Measurements from ENCODE around the gene SLC26A5. TPM values are rescaled to one million over a fixed set of nuclear protein-coding genes. Genes with fewer than 3 reads are reported as not detected.
"Not testable (repeated sequence)": the region's sequence is repeated elsewhere in the genome, so short reads cannot be mapped to it uniquely, and the experiment has no call there.

SLC26A5 gene
- total and polyA plus RNA-seq, 5 experiments from 2014 or later = not detected

GRCh38 chr7:103437623-103438022 lies 8.4 kb downstream of the SLC26A5 start:
- peaks cover 0 to 9% (median 5%) of the 10 kb centered on the region in 3 donors for H3K36me3 Mint-ChIP-seq
- no peak overlapping the region for H3K27ac Mint-ChIP-seq
- peaks cover 18 to 59% (median 26%) of the 10 kb centered on the region in 5 donors for H3K27me3 Mint-ChIP-seq
- no peak overlapping the region for H3K4me3 Mint-ChIP-seq
- peaks cover 0 to 12% (median 2%) of the 10 kb centered on the region in 9 donors for H3K9me3 Mint-ChIP-seq
- no peak for ATAC-seq
- no peaks in the 10 kb centered on the region for H3K4me1 Mint-ChIP-seq
- DNase-seq = no peak
- POLR2A ChIA-PET = no interaction called here

- no peak overlapping the region for H3K27ac Mint-ChIP-seq
- H3K36me3 Mint-ChIP-seq = peaks cover 0 to 7% (median 5%) of the 10 kb centered on the region in 3 donors
- ATAC-seq (no peak), DNase-seq (no peak)
- H3K4me1 Mint-ChIP-seq = no peaks in the 10 kb centered on the region
- H3K9me3 Mint-ChIP-seq = peaks cover 0 to 12% (median 2%) of the 10 kb centered on the region in 9 donors
- no peak overlapping the region for H3K4me3 Mint-ChIP-seq
- POLR2A ChIA-PET = no interaction called here
- H3K27me3 Mint-ChIP-seq = peaks cover 3 to 24% (median 15%) of the 10 kb centered on the region in 5 donors
Observed at GRCh38 chr7:103432712-103433111, 13.3 kb downstream of the SLC26A5 start.

- POLR2A ChIA-PET = no interaction called here
- Mint-ChIP-seq H3K36me3 (peaks cover 0 to 4% (median 0%) of the 10 kb centered on the region in 3 donors), H3K27ac (no peak overlapping the region), H3K4me1 (no peaks in the 10 kb centered on the region), H3K27me3 (peaks cover 0 to 15% (median 2%) of the 10 kb centered on the region in 5 donors), H3K4me3 (no peak overlapping the region), H3K9me3 (peaks cover 0 to 1% (median 0%) of the 10 kb centered on the region in 9 donors)
- no peak for DNase-seq
- no peak for ATAC-seq
Observed at GRCh38 chr7:103425177-103425576, 20.8 kb downstream of the SLC26A5 start.

GRCh38 chr7:103423467-103424179 lies 22.4 kb downstream of the SLC26A5 start:
- POLR2A ChIA-PET = no interaction called here
- Mint-ChIP-seq H3K36me3 (peaks cover 0 to 4% (median 0%) of the 10 kb centered on the region in 3 donors), H3K4me1 (no peaks in the 10 kb centered on the region), H3K27me3 (peaks cover 5 to 19% (median 8%) of the 10 kb centered on the region in 5 donors), H3K27ac (no peak overlapping the region), H3K9me3 (peaks cover 0 to 1% (median 0%) of the 10 kb centered on the region in 9 donors), H3K4me3 (no peak overlapping the region)
- DNase-seq (no peak), ATAC-seq (no peak)

GRCh38 chr7:103420857-103421384 lies 25.1 kb downstream of the SLC26A5 start:
- Mint-ChIP-seq H3K4me1 (no peaks in the 10 kb centered on the region), H3K36me3 (peaks cover 0 to 2% (median 0%) of the 10 kb centered on the region in 3 donors), H3K27ac (no peak overlapping the region), H3K4me3 (no peak overlapping the region), H3K9me3 (no peaks in the 10 kb centered on the region), H3K27me3 (peaks cover 13 to 26% (median 24%) of the 10 kb centered on the region in 5 donors)
- ATAC-seq = no peak
- POLR2A ChIA-PET = no interaction called here
- DNase-seq = no peak

- H3K27me3 Mint-ChIP-seq = peaks cover 13 to 30% (median 24%) of the 10 kb centered on the region in 5 donors
- no peaks in the 10 kb centered on the region for H3K9me3 Mint-ChIP-seq
- H3K27ac Mint-ChIP-seq = no peak overlapping the region
- no peaks in the 10 kb centered on the region for H3K4me1 Mint-ChIP-seq
- POLR2A ChIA-PET = no interaction called here
- ATAC-seq (no peak), DNase-seq (no peak)
- peaks cover 0 to 2% (median 0%) of the 10 kb centered on the region in 3 donors for H3K36me3 Mint-ChIP-seq
- no peak overlapping the region for H3K4me3 Mint-ChIP-seq
Observed at GRCh38 chr7:103418241-103418640, 27.8 kb downstream of the SLC26A5 start.

- peaks cover 0 to 3% (median 0%) of the 10 kb centered on the region in 3 donors for H3K36me3 Mint-ChIP-seq
- DNase-seq = no peak
- peaks cover 8 to 18% (median 15%) of the 10 kb centered on the region in 5 donors for H3K27me3 Mint-ChIP-seq
- no peaks in the 10 kb centered on the region for H3K4me1 Mint-ChIP-seq
- no peaks in the 10 kb centered on the region for H3K9me3 Mint-ChIP-seq
- H3K27ac Mint-ChIP-seq = no peak overlapping the region
- ATAC-seq = no peak
- no peak overlapping the region for H3K4me3 Mint-ChIP-seq
- POLR2A ChIA-PET = no interaction called here
Observed at GRCh38 chr7:103413407-103413806, 32.6 kb downstream of the SLC26A5 start.

- ATAC-seq (no peak), DNase-seq (no peak)
- Mint-ChIP-seq H3K27me3 (peaks cover 2 to 15% (median 7%) of the 10 kb centered on the region in 5 donors), H3K9me3 (no peaks in the 10 kb centered on the region), H3K27ac (no peak overlapping the region), H3K4me3 (no peak overlapping the region), H3K36me3 (peaks cover 0 to 3% (median 0%) of the 10 kb centered on the region in 3 donors), H3K4me1 (no peaks in the 10 kb centered on the region)
- POLR2A ChIA-PET = no interaction called here
Observed at GRCh38 chr7:103412151-103412550, 33.9 kb downstream of the SLC26A5 start.

- POLR2A ChIA-PET, ATAC-seq, H3K36me3 Mint-ChIP-seq, H3K9me3 Mint-ChIP-seq, H3K4me1 Mint-ChIP-seq, DNase-seq, H3K4me3 Mint-ChIP-seq, H3K27ac Mint-ChIP-seq: not testable (repeated sequence)
- H3K27me3 Mint-ChIP-seq = peaks cover 0 to 13% (median 8%) of the 10 kb centered on the region in 5 donors
Observed at GRCh38 chr7:103405789-103406613, 40.0 kb downstream of the SLC26A5 start.

- DNase-seq, POLR2A ChIA-PET, H3K4me3 Mint-ChIP-seq, H3K9me3 Mint-ChIP-seq, H3K4me1 Mint-ChIP-seq, H3K36me3 Mint-ChIP-seq, ATAC-seq, H3K27ac Mint-ChIP-seq: not testable (repeated sequence)
- peaks cover 2 to 11% (median 9%) of the 10 kb centered on the region in 5 donors for H3K27me3 Mint-ChIP-seq
Observed at GRCh38 chr7:103399687-103400086, 46.3 kb downstream of the SLC26A5 start.

GRCh38 chr7:103398483-103399127 lies 47.4 kb downstream of the SLC26A5 start:
- Mint-ChIP-seq H3K4me1 (no peaks in the 10 kb centered on the region), H3K27ac (no peak overlapping the region), H3K9me3 (peaks cover 0 to 9% (median 2%) of the 10 kb centered on the region in 9 donors), H3K36me3 (peaks cover 0 to 2% (median 0%) of the 10 kb centered on the region in 3 donors), H3K4me3 (no peak overlapping the region), H3K27me3 (peaks cover 2 to 11% (median 4%) of the 10 kb centered on the region in 5 donors)
- POLR2A ChIA-PET = no interaction called here
- ATAC-seq = no peak
- DNase-seq = no peak

GRCh38 chr7:103396471-103396870 lies 49.5 kb downstream of the SLC26A5 start:
- DNase-seq (no peak), ATAC-seq (no peak)
- Mint-ChIP-seq H3K4me1 (no peaks in the 10 kb centered on the region), H3K27me3 (peaks cover 2 to 11% (median 4%) of the 10 kb centered on the region in 5 donors), H3K36me3 (peaks cover 0 to 4% (median 0%) of the 10 kb centered on the region in 3 donors), H3K9me3 (peaks cover 0 to 9% (median 2%) of the 10 kb centered on the region in 9 donors), H3K4me3 (no peak overlapping the region), H3K27ac (no peak overlapping the region)
- POLR2A ChIA-PET = no interaction called here

Measured in naive thymus-derived CD8-positive, alpha-beta T cell (primary cell).